ENCODE measurements around the gene CNOT6L. TPM values are rescaled to one million over a fixed set of nuclear protein-coding genes. Genes with fewer than 3 reads are reported as not detected.

The CNOT6L gene
- polyA plus RNA-seq, 1 donor (not counting 4 experiments of a cell fraction or from before 2014, with no cell fraction given), result 12.0 TPM

DNA sequence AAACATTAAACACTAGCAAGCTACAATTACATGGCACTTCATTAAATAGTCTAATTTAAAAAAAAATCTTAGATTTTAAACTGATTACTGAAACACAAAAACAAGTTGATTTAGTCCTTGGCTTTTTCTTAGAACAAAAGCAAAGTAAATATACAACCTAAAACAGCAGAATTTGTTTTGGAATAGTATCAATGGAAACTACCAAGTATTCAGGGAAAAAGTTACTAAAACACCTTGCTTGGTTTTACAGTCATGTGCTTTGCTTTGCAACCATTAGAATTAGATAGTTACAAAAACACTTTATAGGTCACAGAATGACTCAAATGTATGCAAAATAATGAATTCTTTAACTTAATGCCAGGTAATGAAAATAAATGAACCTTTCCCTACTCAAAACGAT lies 105.3 kb downstream of the CNOT6L start:
- FAIRE-seq, result no peak
- Histone ChIP-seq H3K4me2 (ENCODE audit: control insufficient read depth, extremely low read depth, insufficient read depth, low read depth, low read length) (no peak overlapping the region), H3K79me2 (ENCODE audit: control insufficient read depth, insufficient read depth, low read length) (no peaks in the 10 kb centered on the region), H3K36me3 (ENCODE audit: control insufficient read depth in 2 of 2, extremely low read depth in 1 of 2, insufficient read depth in 2 of 2, low read length in 2 of 2) (peaks cover 3 to 4% of the 10 kb centered on the region in 2 experiments), H3K27me3 (ENCODE audit: control insufficient read depth, extremely low read depth, insufficient read depth, low read length) (no peaks in the 10 kb centered on the region), H3K4me1 (ENCODE audit: control insufficient read depth, extremely low read depth, insufficient read depth, low read length) (no peaks in the 10 kb centered on the region), H3K9me3 (ENCODE audit: control insufficient read depth, low read depth, low read length) (no peaks in the 10 kb centered on the region), H3K4me3 (ENCODE audit: control insufficient read depth in 2 of 3, extremely low read depth in 1 of 3, insufficient read depth in 2 of 3, low read depth in 1 of 3, low read length in 3 of 3) (no peak overlapping the region), H3K27ac (ENCODE audit: control insufficient read depth, insufficient read depth, low read length) (no peak overlapping the region), H3K9ac (ENCODE audit: control insufficient read depth, extremely low read depth, insufficient read depth, low read length) (no peak overlapping the region), H2AFZ (ENCODE audit: control insufficient read depth, low read length) (no peak overlapping the region), H4K20me1 (ENCODE audit: control insufficient read depth, extremely low read depth, insufficient read depth, low read length) (no peaks in the 10 kb centered on the region), H3K9me1 (ENCODE audit: control insufficient read depth, extremely low read depth, insufficient read depth, low read length) (no peaks in the 10 kb centered on the region)
- dilution Hi-C loops (cut with MboI; ENCODE audit: extremely low pct_ligation_motif_present, low sequenced_read_pairs), result no loop called here
- no peak for DNase-seq (ENCODE audit: low read depth, low spot score)
- TF ChIP-seq, protein P1, sequence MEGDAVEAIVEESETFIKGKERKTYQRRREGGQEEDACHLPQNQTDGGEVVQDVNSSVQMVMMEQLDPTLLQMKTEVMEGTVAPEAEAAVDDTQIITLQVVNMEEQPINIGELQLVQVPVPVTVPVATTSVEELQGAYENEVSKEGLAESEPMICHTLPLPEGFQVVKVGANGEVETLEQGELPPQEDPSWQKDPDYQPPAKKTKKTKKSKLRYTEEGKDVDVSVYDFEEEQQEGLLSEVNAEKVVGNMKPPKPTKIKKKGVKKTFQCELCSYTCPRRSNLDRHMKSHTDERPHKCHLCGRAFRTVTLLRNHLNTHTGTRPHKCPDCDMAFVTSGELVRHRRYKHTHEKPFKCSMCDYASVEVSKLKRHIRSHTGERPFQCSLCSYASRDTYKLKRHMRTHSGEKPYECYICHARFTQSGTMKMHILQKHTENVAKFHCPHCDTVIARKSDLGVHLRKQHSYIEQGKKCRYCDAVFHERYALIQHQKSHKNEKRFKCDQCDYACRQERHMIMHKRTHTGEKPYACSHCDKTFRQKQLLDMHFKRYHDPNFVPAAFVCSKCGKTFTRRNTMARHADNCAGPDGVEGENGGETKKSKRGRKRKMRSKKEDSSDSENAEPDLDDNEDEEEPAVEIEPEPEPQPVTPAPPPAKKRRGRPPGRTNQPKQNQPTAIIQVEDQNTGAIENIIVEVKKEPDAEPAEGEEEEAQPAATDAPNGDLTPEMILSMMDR (optimal IDR thresholded peaks at IDR 0.05 in 1 of 3, IDR thresholded peaks at IDR 0.05 in 1 of 3, conservative IDR thresholded peaks at IDR 0.05 in 1 of 3; ENCODE audit: extremely low read depth in 1 of 3, insufficient read depth in 2 of 3, low read length in 3 of 3), result no peak
- TF ChIP-seq EZH2 (IDR thresholded peaks at IDR 0.05; ENCODE audit: low read length), result no peak

DNA sequence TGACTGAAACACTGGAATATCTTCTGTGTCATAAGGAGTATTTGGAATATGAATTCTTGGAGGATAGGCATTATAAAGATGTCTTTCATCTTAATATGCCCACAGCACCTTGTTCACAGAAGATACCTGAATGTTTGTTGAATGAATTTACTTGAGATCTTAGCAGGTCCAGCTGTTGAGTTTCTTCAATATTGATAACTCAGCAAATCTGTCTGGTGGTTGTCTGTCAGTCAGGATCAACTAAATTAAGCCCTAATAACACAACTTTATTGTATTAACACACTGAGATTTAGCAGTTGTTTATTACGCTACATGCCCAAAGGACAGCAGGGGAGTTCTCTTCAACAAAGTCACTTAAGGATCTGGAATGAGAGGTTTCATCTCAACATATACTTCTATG lies 106.5 kb downstream of the CNOT6L start:
- Histone ChIP-seq H3K27me3 (ENCODE audit: control insufficient read depth, extremely low read depth, insufficient read depth, low read length) (no peaks in the 10 kb centered on the region), H3K9ac (ENCODE audit: control insufficient read depth, extremely low read depth, insufficient read depth, low read length) (no peak overlapping the region), H3K36me3 (ENCODE audit: control insufficient read depth in 2 of 2, extremely low read depth in 1 of 2, insufficient read depth in 2 of 2, low read length in 2 of 2) (peaks cover 3% of the 10 kb centered on the region in 2 experiments), H4K20me1 (ENCODE audit: control insufficient read depth, extremely low read depth, insufficient read depth, low read length) (no peaks in the 10 kb centered on the region), H3K9me1 (ENCODE audit: control insufficient read depth, extremely low read depth, insufficient read depth, low read length) (no peaks in the 10 kb centered on the region), H3K27ac (ENCODE audit: control insufficient read depth, insufficient read depth, low read length) (no peak overlapping the region), H2AFZ (ENCODE audit: control insufficient read depth, low read length) (no peak overlapping the region), H3K9me3 (ENCODE audit: control insufficient read depth, low read depth, low read length) (no peaks in the 10 kb centered on the region), H3K4me3 (ENCODE audit: control insufficient read depth in 2 of 3, extremely low read depth in 1 of 3, insufficient read depth in 2 of 3, low read depth in 1 of 3, low read length in 3 of 3) (no peak overlapping the region), H3K4me1 (ENCODE audit: control insufficient read depth, extremely low read depth, insufficient read depth, low read length) (no peaks in the 10 kb centered on the region), H3K4me2 (ENCODE audit: control insufficient read depth, extremely low read depth, insufficient read depth, low read depth, low read length) (no peak overlapping the region), H3K79me2 (ENCODE audit: control insufficient read depth, insufficient read depth, low read length) (no peaks in the 10 kb centered on the region)
- no peak for FAIRE-seq
- dilution Hi-C loops (cut with MboI; ENCODE audit: extremely low pct_ligation_motif_present, low sequenced_read_pairs), result no loop called here
- TF ChIP-seq, protein P1 (optimal IDR thresholded peaks at IDR 0.05 in 1 of 3, IDR thresholded peaks at IDR 0.05 in 1 of 3, conservative IDR thresholded peaks at IDR 0.05 in 1 of 3; ENCODE audit: extremely low read depth in 1 of 3, insufficient read depth in 2 of 3, low read length in 3 of 3), result no peak
- TF ChIP-seq EZH2 (IDR thresholded peaks at IDR 0.05; ENCODE audit: low read length), result no peak
- DNase-seq (ENCODE audit: low read depth, low spot score), result no peak

All from keratinocyte (primary cell).